Natural killer cell treated with Interleukin-12 subunit alpha and Interleukin-12 subunit beta and Interleukin-15 and Interleukin-18, amount 100 ng/mL, for 72 hours (primary cell): ENCODE measurements around the gene COMMD3. TPM values are rescaled to one million over a fixed set of nuclear protein-coding genes. Genes with fewer than 3 reads are reported as not detected.
A peak's percentile ranks its signal among the peaks of the same experiment; 100 is the strongest.
"Not testable (repeated sequence)": the region's sequence is repeated elsewhere in the genome, so short reads cannot be mapped to it uniquely, and the experiment has no call there.

Source experiments
- ATAC-seq, 2 donors: fragments of 150-1000 bp; cut with Tn5 transposase in 1 of 2; sonication (Bioruptor Pico), chemical (Tn5 transposase) in 1 of 2; 2 replicates each; pipeline ENCODE4 v1.10.0; 2021
- DNase-seq: peaks from one replicate; pipeline ENCODE4 v3.0.0; 2022; ENCODE audit warnings: low spot score
- H3K27ac Mint-ChIP-seq, 2 donors: 1 replicate in 1 of 2; 2 replicates in 1 of 2; pipeline ENCODE4 v1.8.0; 2022; ENCODE audit warnings: mixed read lengths in 2 of 2, mild to moderate bottlenecking in 1 of 2, moderate library complexity in 1 of 2
- H3K27me3 Mint-ChIP-seq, 2 donors: 1 replicate in 1 of 2; 2 replicates in 1 of 2; pipeline ENCODE4 v1.8.0; 2022; ENCODE audit warnings: mixed read lengths in 2 of 2
- H3K36me3 Mint-ChIP-seq: one replicate; pipeline ENCODE4 v1.8.0; 2022; ENCODE audit warnings: mixed read lengths
- H3K4me1 Mint-ChIP-seq, 2 donors: 1 replicate in 1 of 2; 2 replicates in 1 of 2; pipeline ENCODE4 v1.8.0; 2022; ENCODE audit warnings: low read depth in 2 of 2, mixed read lengths in 2 of 2, mild to moderate bottlenecking in 1 of 2
- H3K4me3 Mint-ChIP-seq: one replicate; pipeline ENCODE4 v1.8.0; 2022; ENCODE audit warnings: mixed read lengths
- H3K9me3 Mint-ChIP-seq: 2 replicates; pipeline ENCODE4 v1.8.0; 2022; ENCODE audit warnings: mixed read lengths
- total RNA-seq, 2 donors: library from RNA; stranded (reverse); gene quantifications; one replicate each; pipeline ENCODE4 v1.2.3, GENCODE V29; 2022

Gene COMMD3
- 10 to 100 TPM; 50.1 to 55.8 TPM for total RNA-seq

DNA sequence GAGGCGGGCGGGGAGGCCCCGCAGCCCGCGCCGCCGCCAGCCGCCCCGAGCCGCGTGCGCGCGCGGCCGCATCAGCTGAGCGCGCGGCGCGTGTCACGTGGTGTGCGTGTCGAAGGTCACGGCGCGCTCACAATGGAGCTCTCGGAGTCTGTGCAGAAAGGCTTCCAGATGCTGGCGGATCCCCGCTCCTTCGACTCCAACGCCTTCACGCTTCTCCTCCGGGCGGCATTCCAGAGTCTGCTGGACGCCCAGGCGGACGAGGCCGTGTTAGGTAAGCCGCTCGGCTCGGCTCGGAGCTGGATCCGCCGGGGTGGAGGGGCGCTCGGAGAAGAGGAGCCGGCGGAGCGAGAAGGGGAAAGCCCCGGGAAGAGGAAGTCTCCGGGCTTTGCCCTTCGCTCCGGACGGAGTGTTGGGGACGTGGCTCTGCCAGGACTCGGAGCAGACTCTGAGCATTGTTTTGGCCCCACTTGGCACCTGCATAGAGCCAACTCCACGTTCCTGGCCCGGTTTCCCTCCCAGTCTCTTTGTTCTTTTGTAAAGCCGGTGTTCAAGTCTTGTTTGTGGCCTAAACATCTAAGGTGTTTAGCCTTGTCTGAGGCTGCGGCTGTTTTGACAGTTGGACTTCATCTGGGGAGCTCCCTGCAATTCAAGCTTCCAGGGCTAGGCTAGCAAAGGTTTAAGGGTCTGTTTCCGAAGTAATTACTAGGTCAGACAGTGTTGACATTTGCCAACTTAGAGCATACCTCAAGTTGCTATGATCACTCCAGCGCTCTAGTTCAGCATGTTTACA is at the start of gene COMMD3:
TSS of gene COMMD3 (plus strand) at position 103 of the 790 bp plus-strand sequence. CDS start at position 133, 30 bp downstream.
- DNase-seq (peak; percentile 88), ATAC-seq (peak; percentile 88 to 92)
- Mint-ChIP-seq H3K27me3 (peaks cover 2 to 4% of the 10 kb centered on the region in 2 donors), H3K27ac (peak within 1 kb of the TSS; percentile 78 to 96), H3K4me3 (peak within 1 kb of the TSS; percentile 96), H3K9me3 (no peaks in the 10 kb centered on the region), H3K4me1 (peaks cover 13 to 32% of the 10 kb centered on the region in 2 donors), H3K36me3 (peaks cover 6% of the 10 kb centered on the region)

- Mint-ChIP-seq H3K27ac (no peak overlapping the region), H3K4me1 (no peaks in the 10 kb centered on the region), H3K9me3 (no peaks in the 10 kb centered on the region), H3K4me3 (no peak overlapping the region), H3K27me3 (peaks cover 25 to 33% of the 10 kb centered on the region in 2 donors), H3K36me3 (no peaks in the 10 kb centered on the region)
- ATAC-seq (no peak), DNase-seq (no peak)
Observed at GRCh38 chr10:22268503-22268902, 47.7 kb upstream of the COMMD3 start.

DNA sequence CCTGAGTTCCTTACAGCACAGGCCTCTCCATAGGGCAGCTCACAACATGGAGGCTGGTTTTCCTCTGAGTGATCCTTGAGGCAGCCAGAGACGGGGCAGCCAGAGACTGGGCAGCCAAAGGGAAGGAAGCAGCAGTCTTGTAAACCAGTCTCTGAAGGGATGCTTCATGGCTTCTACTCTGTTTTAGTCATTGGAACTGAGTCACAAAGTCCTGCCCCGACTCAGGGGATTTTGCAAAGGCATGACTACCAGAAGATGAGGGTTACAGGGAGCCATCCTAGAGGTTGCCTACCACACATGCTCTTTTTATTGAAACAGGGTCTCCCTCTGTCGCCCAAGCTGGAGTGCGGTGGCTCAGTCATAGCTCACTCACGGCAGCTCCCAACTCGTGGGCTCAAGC is 44.4 kb upstream of the COMMD3 start:
- Mint-ChIP-seq H3K27me3 (peaks cover 11 to 13% of the 10 kb centered on the region in 2 donors), H3K9me3 (no peaks in the 10 kb centered on the region), H3K36me3 (no peaks in the 10 kb centered on the region), H3K27ac (no peak overlapping the region), H3K4me1 (no peaks in the 10 kb centered on the region), H3K4me3 (no peak overlapping the region)
- DNase-seq (no peak), ATAC-seq (no peak)

GRCh38 chr10:22278441-22278782 is 37.8 kb upstream of the COMMD3 start:
- ATAC-seq (no peak), DNase-seq (no peak)
- H3K27ac Mint-ChIP-seq = no peak overlapping the region
- H3K36me3 Mint-ChIP-seq = no peaks in the 10 kb centered on the region
- peaks cover 20 to 24% of the 10 kb centered on the region in 2 donors for H3K27me3 Mint-ChIP-seq
- no peaks in the 10 kb centered on the region for H3K4me1 Mint-ChIP-seq
- H3K9me3 Mint-ChIP-seq = no peaks in the 10 kb centered on the region
- no peak overlapping the region for H3K4me3 Mint-ChIP-seq

DNA sequence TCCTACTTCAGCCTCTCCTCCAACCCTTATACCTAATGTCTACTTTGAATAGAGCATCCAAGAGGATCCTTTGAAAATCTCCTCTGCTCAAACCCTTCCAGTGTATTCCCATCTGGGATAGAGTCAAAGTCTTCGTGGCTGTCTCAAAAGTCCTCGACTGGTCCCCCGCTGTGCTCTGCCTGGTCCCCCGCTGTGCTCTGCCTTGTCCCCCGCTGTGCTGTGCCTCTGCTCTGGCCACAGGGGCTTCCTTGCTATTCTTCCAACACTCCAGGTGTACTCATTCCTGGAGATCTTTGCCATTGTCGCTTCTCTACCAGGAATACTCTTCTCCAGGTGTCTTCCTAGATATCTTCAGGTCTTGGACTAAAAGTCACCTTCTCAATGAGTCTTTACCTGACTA is 36.1 kb upstream of the COMMD3 start:
- H3K36me3 Mint-ChIP-seq = no peaks in the 10 kb centered on the region
- H3K27ac Mint-ChIP-seq = no peak overlapping the region
- peaks cover 22 to 24% of the 10 kb centered on the region in 2 donors for H3K27me3 Mint-ChIP-seq
- no peaks in the 10 kb centered on the region for H3K9me3 Mint-ChIP-seq
- no peak overlapping the region for H3K4me3 Mint-ChIP-seq
- DNase-seq (no peak), ATAC-seq (no peak)
- H3K4me1 Mint-ChIP-seq = no peaks in the 10 kb centered on the region

- no peaks in the 10 kb centered on the region for H3K36me3 Mint-ChIP-seq
- H3K27ac Mint-ChIP-seq = no peak overlapping the region
- no peaks in the 10 kb centered on the region for H3K9me3 Mint-ChIP-seq
- ATAC-seq = no peak
- no peak overlapping the region for H3K4me3 Mint-ChIP-seq
- no peak for DNase-seq
- peaks cover 11 to 12% of the 10 kb centered on the region in 2 donors for H3K27me3 Mint-ChIP-seq
- H3K4me1 Mint-ChIP-seq = no peaks in the 10 kb centered on the region
Observed at GRCh38 chr10:22285130-22285529, 31.1 kb upstream of the COMMD3 start.

- Mint-ChIP-seq H3K36me3 (no peaks in the 10 kb centered on the region), H3K4me3 (no peak overlapping the region), H3K9me3 (no peaks in the 10 kb centered on the region), H3K4me1 (no peaks in the 10 kb centered on the region), H3K27ac (no peak overlapping the region), H3K27me3 (peaks cover 24 to 33% of the 10 kb centered on the region in 2 donors)
- ATAC-seq (no peak), DNase-seq (no peak)
Observed at GRCh38 chr10:22293747-22294404, 22.3 kb upstream of the COMMD3 start.

DNA sequence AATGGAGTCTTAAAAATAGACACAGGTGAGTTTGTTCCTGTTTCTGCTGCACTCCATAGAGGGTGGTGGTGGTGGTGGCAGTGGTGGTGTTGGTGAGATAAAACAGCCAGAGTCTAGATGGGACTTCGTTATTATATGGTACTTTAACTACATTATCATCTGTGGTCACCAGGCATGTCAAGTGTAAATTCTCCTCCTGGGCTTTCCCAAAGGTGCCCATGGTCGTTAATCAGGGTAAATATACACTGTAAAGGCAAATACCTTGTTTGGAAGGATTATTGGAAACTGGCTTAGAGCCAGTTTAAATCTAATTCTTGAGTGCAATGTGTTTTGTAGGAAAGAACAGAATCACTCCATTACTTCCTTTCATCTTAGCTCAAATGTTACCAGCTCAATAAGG is 21.5 kb upstream of the COMMD3 start:
- Mint-ChIP-seq H3K27me3 (peaks cover 23 to 29% of the 10 kb centered on the region in 2 donors), H3K9me3 (no peaks in the 10 kb centered on the region), H3K27ac (no peak overlapping the region), H3K4me1 (no peaks in the 10 kb centered on the region), H3K36me3 (no peaks in the 10 kb centered on the region), H3K4me3 (no peak overlapping the region)
- DNase-seq = no peak
- no peak for ATAC-seq

- Mint-ChIP-seq H3K27ac (no peak overlapping the region), H3K36me3 (no peaks in the 10 kb centered on the region), H3K27me3 (peaks cover 18 to 20% of the 10 kb centered on the region in 2 donors), H3K9me3 (no peaks in the 10 kb centered on the region), H3K4me3 (no peak overlapping the region), H3K4me1 (no peaks in the 10 kb centered on the region)
- DNase-seq (no peak), ATAC-seq (no peak)
Observed at GRCh38 chr10:22301193-22301592, 15.0 kb upstream of the COMMD3 start.

DNA sequence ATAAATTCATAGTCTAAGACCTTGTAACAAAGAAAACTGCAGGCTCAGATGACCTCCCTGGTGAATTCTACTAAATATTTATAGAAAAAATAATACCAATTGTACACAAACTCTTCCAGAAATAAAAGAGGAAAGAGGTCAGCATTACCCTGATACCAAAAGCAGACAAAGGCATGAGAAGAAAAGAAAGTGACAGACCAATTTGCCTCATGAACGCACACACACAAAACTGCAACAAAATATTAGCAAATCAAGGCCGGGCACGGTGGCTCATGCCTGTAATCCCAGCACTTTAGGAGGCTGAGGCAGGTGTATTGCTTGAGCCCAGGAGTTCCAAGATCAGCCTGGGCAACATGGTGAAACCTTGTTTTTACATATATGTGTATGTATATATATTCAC is 12.7 kb upstream of the COMMD3 start:
- no peak overlapping the region for H3K4me3 Mint-ChIP-seq
- H3K27ac Mint-ChIP-seq = no peak overlapping the region
- H3K4me1 Mint-ChIP-seq = no peaks in the 10 kb centered on the region
- no peaks in the 10 kb centered on the region for H3K36me3 Mint-ChIP-seq
- ATAC-seq (no peak), DNase-seq (no peak)
- H3K27me3 Mint-ChIP-seq = peaks cover 6 to 13% of the 10 kb centered on the region in 2 donors
- no peaks in the 10 kb centered on the region for H3K9me3 Mint-ChIP-seq

DNA sequence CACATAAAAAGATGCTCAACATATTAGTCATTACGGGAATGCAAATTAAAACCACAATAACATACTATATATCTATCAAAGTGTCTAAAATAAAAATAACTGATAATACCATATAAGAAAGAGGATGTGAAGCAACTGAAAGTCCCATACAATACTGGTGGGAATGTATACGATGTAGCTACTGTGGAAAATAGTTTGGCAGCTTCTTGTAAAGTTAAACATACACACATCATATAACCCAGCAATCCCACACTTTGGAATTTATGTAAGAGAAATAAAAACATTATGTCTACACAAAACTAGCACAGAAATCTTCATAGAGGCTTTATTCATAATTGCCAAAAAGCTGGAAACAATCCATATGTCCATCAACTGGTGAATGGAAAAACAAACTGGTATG is 10.5 kb upstream of the COMMD3 start:
- no peak for DNase-seq
- ATAC-seq = no peak
- Mint-ChIP-seq H3K27ac (no peak overlapping the region), H3K36me3 (no peaks in the 10 kb centered on the region), H3K4me1 (peaks cover 0 to under 1% of the 10 kb centered on the region in 2 donors), H3K27me3 (peaks cover 7 to 13% of the 10 kb centered on the region in 2 donors), H3K4me3 (no peak overlapping the region), H3K9me3 (no peaks in the 10 kb centered on the region)

DNA sequence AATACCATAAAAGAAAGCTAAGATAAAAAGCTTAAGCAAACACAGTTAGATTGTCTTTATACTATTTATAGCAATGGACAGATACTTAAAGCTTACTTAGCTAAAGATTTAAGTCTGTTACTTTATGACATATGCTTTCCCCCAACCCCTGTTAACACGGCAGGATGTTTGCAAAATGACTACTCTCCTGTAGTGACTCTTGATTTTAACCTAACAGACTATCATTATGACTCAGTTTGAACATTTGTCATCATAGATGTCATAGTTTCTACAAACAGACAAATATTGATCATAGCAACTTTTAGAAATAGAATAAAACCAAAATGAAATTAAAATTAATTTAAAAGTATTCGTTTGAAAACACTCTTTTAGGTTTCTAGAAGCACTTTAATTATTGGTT is 7.8 kb upstream of the COMMD3 start:
- DNase-seq = no peak
- peak; percentile 87 to 96 for ATAC-seq
- H3K27ac Mint-ChIP-seq = no peak overlapping the region
- no peaks in the 10 kb centered on the region for H3K36me3 Mint-ChIP-seq
- peaks cover 0 to 5% of the 10 kb centered on the region in 2 donors for H3K4me1 Mint-ChIP-seq
- H3K27me3 Mint-ChIP-seq = peaks cover 14 to 19% of the 10 kb centered on the region in 2 donors
- H3K9me3 Mint-ChIP-seq = no peaks in the 10 kb centered on the region
- no peak overlapping the region for H3K4me3 Mint-ChIP-seq

DNA sequence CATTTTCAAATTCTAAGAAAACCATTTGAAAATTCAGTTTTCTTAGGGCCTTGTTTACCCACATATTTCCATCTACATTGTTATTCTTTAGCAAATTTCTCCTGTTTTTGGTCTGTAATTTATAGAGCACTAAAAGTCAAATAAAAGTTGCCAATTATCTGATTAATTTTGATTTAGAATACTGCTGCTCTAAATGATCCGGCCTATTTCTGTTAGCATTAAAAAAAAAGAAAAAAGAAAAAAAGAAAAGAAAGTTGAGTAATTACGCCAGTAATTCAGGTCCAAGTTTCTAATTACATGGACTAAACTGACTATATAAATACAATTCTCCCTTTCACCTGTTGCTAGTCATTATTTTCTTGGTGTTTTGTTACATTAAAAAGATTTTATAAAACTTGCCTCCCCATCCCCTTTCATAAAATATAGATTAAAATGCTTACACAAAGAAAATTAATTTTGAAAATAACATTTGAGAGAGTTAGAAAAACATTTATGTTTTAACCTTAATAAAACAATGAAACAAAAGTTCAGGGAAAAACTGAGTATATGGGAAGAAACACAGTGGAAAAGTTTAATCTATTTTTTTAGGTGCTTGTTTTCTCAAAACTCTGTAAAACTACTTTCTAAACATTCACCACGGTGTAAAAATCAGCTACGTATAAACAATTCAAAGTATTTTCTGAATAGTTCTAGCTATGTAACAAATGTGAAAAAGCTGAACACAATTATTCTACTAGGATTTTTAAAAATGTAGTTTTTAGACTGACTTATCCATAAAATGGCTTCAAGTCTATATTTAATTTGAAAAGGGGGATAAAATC is 6.8 kb upstream of the COMMD3 start:
- peak overlapping the region in 1 of 2 donors; percentile 70 for H3K27ac Mint-ChIP-seq
- no peak for ATAC-seq

GRCh38 chr10:22310012-22310411 is 6.2 kb upstream of the COMMD3 start:
- H3K4me3 Mint-ChIP-seq, H3K9me3 Mint-ChIP-seq, ATAC-seq, H3K36me3 Mint-ChIP-seq, DNase-seq, H3K27ac Mint-ChIP-seq, H3K4me1 Mint-ChIP-seq: not testable (repeated sequence)
- peaks cover 13% of the 10 kb centered on the region in 2 donors for H3K27me3 Mint-ChIP-seq

More for the DNA sequence above, 6.8 kb upstream of the COMMD3 start:
- Mint-ChIP-seq H3K27me3 (peaks cover 13 to 14% of the 10 kb centered on the region in 2 donors), H3K36me3 (no peaks in the 10 kb centered on the region), H3K9me3 (no peaks in the 10 kb centered on the region), H3K4me1 (peaks cover 0 to 5% of the 10 kb centered on the region in 2 donors), H3K4me3 (peak overlapping the region; percentile 10)
- no peak for DNase-seq
